K562 (cell line): ENCODE measurements around the gene RGS7. TPM values are rescaled to one million over a fixed set of nuclear protein-coding genes. Genes with fewer than 3 reads are reported as not detected.

Experiments
- ATAC-seq: fragments of 200-7000 bp; cut with Tn5 transposase; 3 replicates; pipeline ENCODE4 v1.9.1; 2020; ENCODE audit warnings: moderate library complexity
- BruUV-seq: library from RNA; stranded (reverse); fragments of 400-500 nt; replicated peaks from 2 replicates; lab custom pipeline; 2021; lab: Mats Ljungman, UMichigan
- CTCF ChIA-PET: fragments of 300-600 bp; formaldehyde crosslinking; extraction: SDS; loops from one replicate; lab custom pipeline; 2021; ENCODE audit warnings: low intra/inter-chr PET ratio; lab: Yijun Ruan, JAX
- POLR2A ChIA-PET: fragments of 300-600, 350-650 bp; sonication (Branson Sonifier 250); formaldehyde crosslinking; extraction: SDS; loops from one replicate; lab custom pipeline; 2021; ENCODE audit warnings: antibody characterized with exemption, inconsistent platforms; lab: Yijun Ruan, JAX
- DNase-seq, 4 experiments: peaks; one replicate each; pipeline versions ENCODE4 v3.0.0 to v3.0.0-alpha.2; 2011 to 2018; ENCODE audit warnings: low spot score in 3 of 4, mixed read lengths in 3 of 4; ENCODE audit errors: extremely low read depth in 1 of 4
- FAIRE-seq: peaks from 2 replicates; lab custom pipeline; 2011; peaks lifted over from hg19 to GRCh38; lab: Jason Lieb, UNC
- H2AFZ ChIP-seq: 2 replicates; pipeline ENCODE4 v1.6.0; 2011; ENCODE audit warnings: low read depth, low read length, control low read depth, inconsistent platforms
- H3K27ac ChIP-seq: fragments of 200-600 bp; 3 replicates; pipeline ENCODE4 v1.8.0; 2011; ENCODE audit warnings: low read depth, mild to moderate bottlenecking, control low read depth, inconsistent platforms, low read length, moderate library complexity, mixed read lengths; ENCODE audit errors: extremely low read depth
- H3K27me3 ChIP-seq, 2 experiments: fragments of 300-600 bp in 1 of 2; 2 replicates in 1 of 2; 3 replicates in 1 of 2; pipeline versions ENCODE4 v1.6.0 to v1.8.0; 2011; ENCODE audit warnings: inconsistent platforms in 2 of 2, low read length in 2 of 2, mild to moderate bottlenecking in 1 of 2, mixed read lengths in 1 of 2, moderate library complexity in 1 of 2; ENCODE audit not compliant: control insufficient read depth in 2 of 2, insufficient read depth in 2 of 2
- H3K36me3 ChIP-seq: fragments of 300-600 bp; 3 replicates; pipeline ENCODE4 v1.8.0; 2011; ENCODE audit warnings: mild to moderate bottlenecking, low read length, inconsistent platforms; ENCODE audit not compliant: control insufficient read depth, insufficient read depth
- H3K4me1 ChIP-seq, 2 experiments: fragments of 200-600 bp in 1 of 2; replicated peaks in 1 of 2; 2 replicates in 1 of 2; 3 replicates in 1 of 2; pipeline versions ENCODE4 v1.5.1 to v1.8.0; 2011; ENCODE audit warnings: inconsistent platforms in 2 of 2, low read length in 2 of 2, mild to moderate bottlenecking in 1 of 2, mixed read lengths in 1 of 2, moderate library complexity in 1 of 2; ENCODE audit not compliant: control insufficient read depth in 2 of 2, insufficient read depth in 2 of 2
- H3K4me2 ChIP-seq: 2 replicates; pipeline ENCODE4 v1.6.1; 2011; ENCODE audit warnings: low read length, control low read depth, inconsistent platforms, mixed read lengths; ENCODE audit not compliant: insufficient read depth
- H3K4me3 ChIP-seq: fragments of 200-600 bp; sonication (generic), shearing (Covaris generic); 2 replicates; pipeline ENCODE4 v1.5.1; 2016; ENCODE audit warnings: control low read depth, inconsistent platforms
- H3K79me2 ChIP-seq: fragments of 200-600 bp; 3 replicates; pipeline ENCODE4 v1.8.0; 2011; ENCODE audit warnings: low read length, inconsistent platforms; ENCODE audit not compliant: control insufficient read depth, insufficient read depth
- H3K9ac ChIP-seq, 2 experiments: 2 replicates each; pipeline versions ENCODE4 v1.6.0 to v1.6.1; 2011; ENCODE audit warnings: low read depth in 2 of 2, low read length in 2 of 2, control low read depth in 1 of 2, inconsistent platforms in 1 of 2, mild to moderate bottlenecking in 1 of 2, mixed read lengths in 1 of 2; ENCODE audit not compliant: insufficient read depth in 1 of 2
- H3K9me1 ChIP-seq: one replicate; pipeline ENCODE4 v1.6.0; 2011; ENCODE audit warnings: inconsistent platforms, mild to moderate bottlenecking, low read length, moderate library complexity; ENCODE audit not compliant: control insufficient read depth, insufficient read depth
- H3K9me3 ChIP-seq: replicated peaks from 2 replicates; pipeline ENCODE4 v1.5.1; 2011; ENCODE audit warnings: low read depth, low read length, inconsistent platforms; ENCODE audit not compliant: control insufficient read depth, insufficient read depth
- H4K20me1 ChIP-seq: replicated peaks from 2 replicates; pipeline ENCODE4 v1.6.1; 2011; ENCODE audit warnings: low read length, inconsistent platforms, mixed read lengths; ENCODE audit not compliant: control insufficient read depth, insufficient read depth
- CREB3L1 ChIP-seq: fragments of 450-650 bp; IDR thresholded peaks from 2 replicates; pipeline ENCODE4 v1.6.1; 2014; ENCODE audit warnings: low read depth, mild to moderate bottlenecking, moderate library complexity, borderline replicate concordance
- ETV6 ChIP-seq, 3 experiments: fragments of 150-350 bp in 1 of 3; sonication (generic) in 1 of 3; formaldehyde crosslinking in 1 of 3; IDR thresholded peaks; 2 replicates each; pipeline versions ENCODE4 v1.6.1 to v1.8.0; 2014 to 2022; ENCODE audit warnings: borderline replicate concordance in 2 of 3, low read depth in 2 of 3, antibody characterized with exemption in 1 of 3, low read length in 1 of 3, mild to moderate bottlenecking in 1 of 3, missing genetic modification reagents in 1 of 3
- KDM1A ChIP-seq, 2 experiments: fragments of 450-650 bp; IDR thresholded peaks; 2 replicates each; pipeline ENCODE4 v1.6.1; 2016; ENCODE audit warnings: mild to moderate bottlenecking in 2 of 2
- MCM3 ChIP-seq: fragments of 450-650 bp; IDR thresholded peaks from 2 replicates; pipeline ENCODE4 v1.6.1; 2016
- NCOR1 ChIP-seq: fragments of 450-650 bp; IDR thresholded peaks from 2 replicates; pipeline ENCODE4 v1.6.1; 2016; ENCODE audit warnings: mild to moderate bottlenecking, moderate library complexity
- RBM17 ChIP-seq: fragments of 200-400 bp; formaldehyde crosslinking; IDR thresholded peaks from 2 replicates; pipeline ENCODE4 v1.6.1; 2017; ENCODE audit warnings: low read depth, mild to moderate bottlenecking, low read length, borderline replicate concordance
- ZNF253 ChIP-seq: fragments of 250-450 bp; sonication (Bioruptor Pico); conservative IDR thresholded peaks from 2 replicates; pipeline ENCODE4 v1.6.1; 2021; ENCODE audit warnings: mild to moderate bottlenecking
- WGBS: fragments of 100-300 bp; shearing (Covaris generic); methylation state at CpG from one replicate; pipeline ENCODE4 v1.1.6; 2016; ENCODE audit warnings: low coverage, mixed read lengths; ENCODE audit not compliant: insufficient coverage; ENCODE audit errors: missing lambda C conversion rate; 5-methylcytosine and 5-hydroxymethylcytosine counted together
- in situ Hi-C: fragments of 300-500 bp; cut with MboI; formaldehyde crosslinking; loops from 4 replicates; pipeline ENCODE4 v1.15.0; 2018; ENCODE audit warnings: inconsistent platforms, mixed read lengths
- intact Hi-C: fragments of 100-400 bp; cut with micrococcal nuclease; formaldehyde crosslinking; loops from 2 replicates; pipeline ENCODE4 v1.14.2; 2022
- polyA plus RNA-seq, 8 experiments: library from polyadenylated mRNA; depleted of rRNA in 4 of 8; stranded (reverse) in 5 of 8; unstranded in 3 of 8; fragments of >200 nt; fragmentation: Nextera tagmentation in 2 of 8; fragmentation: Illumina TruSeq in 1 of 8; extraction: Ambion mirVana in 2 of 8; extraction: Trizol in 1 of 8; gene quantifications; 2 replicates each; pipeline versions ENCODE4 v1.2.1 to v1.2.3, GENCODE V29; 2011 to 2014; ENCODE audit warnings: inconsistent platforms in 1 of 8, missing spikeins in 1 of 8
- total RNA-seq, 7 experiments: library from RNA; depleted of rRNA in 6 of 7; stranded (reverse); fragments of >200 nt in 6 of 7; fragmentation: Illumina TruSeq in 2 of 7; extraction: Trizol in 2 of 7; gene quantifications; 2 replicates each; pipeline versions ENCODE4 v1.2.1 to v1.2.3, GENCODE V29; 2011 to 2021; ENCODE audit warnings: low replicate concordance in 1 of 7

The RGS7 gene
- total and polyA plus RNA-seq, 9 of the 15 experiments (the other 6 are each of a cell fraction or from before 2014, with no cell fraction given) = not detected

DNA sequence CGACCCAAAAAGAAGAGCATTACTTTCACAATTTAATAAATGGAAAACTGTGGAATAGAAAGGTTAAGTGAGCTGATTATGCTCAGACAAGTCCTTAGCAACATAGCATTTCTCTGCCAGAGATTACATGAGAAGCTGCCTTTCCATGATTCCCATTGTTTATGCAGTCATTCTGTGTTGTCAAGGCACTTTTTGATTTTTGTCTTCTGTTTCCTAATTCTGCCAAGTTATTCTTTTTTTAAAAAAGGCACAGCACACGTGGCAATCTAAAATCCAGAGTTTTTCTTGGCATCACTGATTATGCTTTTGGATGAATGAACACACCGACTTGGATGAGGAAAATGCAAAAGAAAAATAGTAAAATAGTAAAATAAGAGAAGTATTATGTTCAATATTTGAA lies 185.0 kb downstream of the RGS7 start:
- POLR2A ChIA-PET = interaction anchor here (0.7 kb wide), 1 partner anchor 10 kb away, joined by 3 read pairs; no protein-coding TSS in a partner anchor
- Histone ChIP-seq H3K4me1 (no peaks in the 10 kb centered on the region), H3K9me1 (no peaks in the 10 kb centered on the region), H3K4me3 (no peak overlapping the region), H2AFZ (no peak overlapping the region), H4K20me1 (no peaks in the 10 kb centered on the region), H3K36me3 (no peaks in the 10 kb centered on the region), H3K9ac (no peak overlapping the region), H3K27me3 (no peaks in the 10 kb centered on the region), H3K79me2 (no peaks in the 10 kb centered on the region), H3K4me2 (no peak overlapping the region), H3K27ac (no peak overlapping the region), H3K9me3 (no peaks in the 10 kb centered on the region; the same call in 1 of the 2 replicates)
- DNase-seq (no peak), ATAC-seq (no peak), FAIRE-seq (no peak)
- in situ Hi-C loops (no loop called here), intact Hi-C loops (no loop called here)
- CTCF ChIA-PET = no interaction called here
- no peak for TF ChIP-seq KDM1A (IDR thresholded peaks at IDR 0.05)
- TF ChIP-seq MCM3 = no peak
- TF ChIP-seq NCOR1 = no peak
- no peak for TF ChIP-seq ZNF253
- no peak for TF ChIP-seq ETV6 (IDR thresholded peaks at IDR 0.05; ENCODE audit: borderline replicate concordance in 1 of 2, low read depth in 2 of 2, low read length in 1 of 2)
- TF ChIP-seq ETV6 (CRISPR knock-in tag; IDR thresholded peaks at IDR 0.05; ENCODE audit: borderline replicate concordance) = no peak
- TF ChIP-seq RBM17 = no peak
- no peak for TF ChIP-seq CREB3L1
- no TSS peak for BruUV-seq
- 0% methylated on average over 3 of the region's 3 CpGs for WGBS
